GM19438 (cell line): Measurements from ENCODE around the gene SHISA7.

Experiments used
- ATAC-seq: cut with Tn5 transposase; IDR thresholded peaks from one replicate; pipeline ENCODE4 v1.9.1; 2021; ENCODE audit warnings: low read depth; ENCODE audit not compliant: unreplicated experiment

Gene SHISA7

DNA sequence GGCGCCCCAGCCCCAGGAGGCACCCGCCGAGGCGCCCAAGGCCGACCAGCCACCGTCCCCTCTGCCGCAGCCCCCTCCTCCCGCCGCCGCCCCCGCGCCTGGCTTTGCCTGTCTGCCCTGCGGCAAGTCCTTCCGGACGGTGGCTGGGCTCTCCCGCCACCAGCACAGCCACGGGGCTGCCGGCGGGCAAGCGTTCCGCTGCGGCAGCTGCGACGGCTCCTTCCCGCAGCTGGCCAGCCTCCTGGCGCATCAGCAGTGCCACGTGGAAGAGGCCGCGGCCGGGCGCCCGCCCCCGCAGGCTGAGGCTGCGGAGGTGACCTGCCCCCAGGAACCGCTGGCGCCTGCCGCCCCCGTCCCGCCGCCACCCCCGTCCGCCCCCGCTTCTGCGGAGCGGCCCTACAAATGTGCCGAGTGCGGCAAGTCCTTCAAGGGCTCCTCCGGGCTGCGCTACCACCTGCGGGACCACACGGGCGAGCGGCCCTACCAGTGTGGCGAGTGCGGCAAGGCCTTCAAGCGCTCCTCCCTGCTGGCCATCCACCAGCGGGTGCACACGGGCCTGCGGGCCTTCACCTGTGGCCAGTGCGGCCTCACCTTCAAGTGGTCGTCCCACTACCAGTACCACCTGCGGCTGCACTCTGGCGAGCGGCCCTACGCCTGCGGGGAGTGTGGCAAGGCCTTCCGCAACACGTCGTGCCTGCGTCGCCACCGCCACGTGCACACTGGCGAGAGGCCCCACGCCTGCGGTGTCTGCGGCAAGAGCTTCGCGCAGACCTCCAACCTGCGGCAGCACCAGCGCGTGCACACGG, 39.3 kb upstream of the SHISA7 start:
- no peak for ATAC-seq

GRCh38 chr19:55481794-55482155, 38.7 kb upstream of the SHISA7 start:
- ATAC-seq: no peak

- no peak for ATAC-seq
Measured at GRCh38 chr19:55481148-55481793, 38.2 kb upstream of the SHISA7 start.

GRCh38 chr19:55479451-55480230, 36.5 kb upstream of the SHISA7 start:
- ATAC-seq: no peak

DNA sequence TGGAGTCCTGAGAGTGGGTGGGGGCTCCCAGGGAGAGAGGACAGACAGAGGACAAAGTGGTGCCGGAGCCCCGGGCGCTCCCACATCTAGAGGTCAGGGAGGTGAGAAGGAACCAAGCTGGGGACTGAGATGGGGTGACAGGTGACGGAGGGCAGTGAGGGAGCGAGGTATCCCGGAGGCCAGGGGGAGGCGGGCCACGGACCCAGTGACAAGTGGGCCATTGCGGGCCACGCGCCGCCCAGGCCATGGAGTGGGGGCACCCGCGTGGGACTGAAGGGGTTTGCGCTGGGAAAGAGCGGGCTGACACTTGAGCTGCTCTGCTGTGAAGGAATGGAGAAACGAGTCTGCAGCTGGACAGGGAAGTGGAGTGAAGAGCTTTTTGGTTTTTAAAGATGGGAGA, 35.9 kb upstream of the SHISA7 start:
- no peak for ATAC-seq

GRCh38 chr19:55478364-55478763, 35.3 kb upstream of the SHISA7 start:
- ATAC-seq: no peak

DNA sequence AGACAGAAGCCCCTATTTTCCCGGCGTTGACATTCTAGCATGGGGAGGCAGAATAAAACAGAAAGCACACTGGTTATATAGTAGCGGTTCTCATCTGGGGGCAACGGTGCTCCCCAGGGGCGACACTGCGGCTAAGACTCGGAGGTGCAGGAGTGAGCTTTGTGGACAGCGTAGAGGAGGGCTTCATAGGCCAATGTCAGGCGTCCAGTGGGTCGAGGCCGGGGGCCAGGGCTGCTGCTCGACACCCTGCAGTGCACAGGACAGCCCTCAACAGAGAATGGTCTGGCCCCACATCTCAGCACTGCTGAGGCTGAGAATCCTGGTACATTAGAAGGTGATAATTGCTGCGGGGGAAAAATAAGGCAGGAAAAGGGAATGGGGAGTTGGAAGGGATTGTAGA, 34.8 kb upstream of the SHISA7 start:
- ATAC-seq: no peak

- ATAC-seq: peak; percentile 83
Measured at GRCh38 chr19:55476100-55476775, 33.1 kb upstream of the SHISA7 start, which contains the start of gene ZNF628. Gene ZNF628, plus strand, starts transcription at chr19:55476617. Its CDS starts 3,294 bp downstream, at chr19:55479911.

DNA sequence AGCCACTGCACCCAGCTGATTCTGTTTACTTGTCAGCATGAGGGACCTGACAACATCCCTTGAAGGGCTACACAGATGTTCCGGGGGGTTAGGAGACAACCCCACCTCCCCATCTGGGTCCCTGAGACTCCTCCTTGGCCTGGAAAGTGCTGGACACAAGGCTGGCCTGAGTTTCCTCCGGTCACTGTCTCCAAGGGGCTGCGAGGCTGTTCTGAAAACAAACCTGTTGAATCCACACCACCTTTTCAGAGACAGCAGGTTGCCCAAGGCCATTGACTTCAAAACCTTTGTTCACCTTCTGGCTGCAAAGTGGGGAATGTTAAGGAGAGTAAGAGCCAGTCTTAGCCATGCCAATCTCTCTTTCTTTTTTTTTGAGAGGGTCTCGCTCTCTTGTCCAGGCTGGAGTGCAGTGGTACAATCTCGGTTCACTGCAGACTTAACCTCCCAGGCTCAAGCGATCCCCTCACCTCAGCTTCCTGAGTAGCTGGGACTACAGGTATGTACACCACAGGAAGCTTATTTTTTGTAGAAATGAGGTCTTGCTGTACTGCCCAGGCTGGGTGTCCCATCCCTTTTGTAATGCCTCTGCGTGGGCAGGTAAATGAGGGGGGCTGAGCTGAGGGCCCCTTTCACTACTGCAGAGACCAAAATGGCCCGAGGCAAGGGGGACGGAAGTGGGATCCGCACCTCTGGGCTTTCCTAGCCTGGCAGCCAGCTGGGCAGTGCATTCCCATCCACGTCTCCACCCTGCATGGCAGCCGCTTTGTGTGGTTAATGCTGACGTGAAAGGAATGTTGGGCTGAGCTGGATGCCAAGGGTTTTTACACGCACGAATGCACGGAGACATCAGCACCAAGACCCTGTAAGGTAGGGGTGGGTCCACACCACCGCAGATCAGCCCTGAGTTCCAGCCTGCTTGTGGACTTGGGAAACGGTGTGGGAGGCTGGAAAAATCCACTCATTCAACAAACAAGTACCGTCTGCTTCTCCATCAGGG, 31.5 kb upstream of the SHISA7 start:
- no peak for ATAC-seq

- no peak for ATAC-seq
Measured at GRCh38 chr19:55473225-55474012, 30.3 kb upstream of the SHISA7 start.

DNA sequence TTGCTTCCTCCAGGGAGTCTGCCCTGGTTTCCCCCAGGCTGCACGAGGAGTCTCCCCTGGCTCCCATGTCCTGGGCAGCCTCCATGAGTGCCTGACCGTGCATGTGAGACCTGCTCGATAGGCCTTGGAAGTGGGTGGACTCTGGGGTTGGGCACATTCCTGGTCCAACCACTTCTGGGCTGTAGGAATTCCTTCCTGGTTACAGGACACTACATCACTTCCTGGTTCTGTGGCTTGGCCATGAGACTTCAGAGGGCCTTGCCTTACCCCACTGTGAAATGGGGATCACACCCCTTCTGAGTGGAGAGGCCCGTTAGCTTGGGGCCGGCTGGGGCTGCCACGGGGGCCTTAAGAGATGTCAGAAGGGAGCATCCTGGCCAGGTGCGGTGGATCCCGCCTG, 29.4 kb upstream of the SHISA7 start:
- ATAC-seq: no peak

GRCh38 chr19:55471266-55471665, 28.2 kb upstream of the SHISA7 start:
- ATAC-seq: no peak

- no peak for ATAC-seq
Measured at GRCh38 chr19:55468054-55468393, 24.9 kb upstream of the SHISA7 start.

- no peak for ATAC-seq
Measured at GRCh38 chr19:55467236-55468053, 24.3 kb upstream of the SHISA7 start.

DNA sequence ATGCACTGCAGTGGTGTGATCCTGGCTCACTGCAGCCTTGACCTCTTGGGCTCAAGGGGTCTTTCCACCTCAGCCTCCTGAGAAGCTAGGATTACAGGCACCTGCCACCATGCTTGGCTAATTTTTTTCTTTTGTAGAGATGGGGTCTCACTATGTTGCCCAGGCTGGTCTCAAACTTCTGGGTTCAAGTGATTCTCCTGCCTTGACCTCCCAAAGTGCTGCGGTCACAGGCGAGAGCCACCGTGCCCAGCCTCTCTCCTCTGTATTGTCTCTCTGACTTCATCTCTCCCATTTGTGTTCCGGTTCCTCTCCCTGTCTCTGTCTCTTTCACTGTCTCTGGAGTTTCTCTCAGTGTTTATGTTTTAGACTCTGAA, 23.1 kb upstream of the SHISA7 start:
- no peak for ATAC-seq

DNA sequence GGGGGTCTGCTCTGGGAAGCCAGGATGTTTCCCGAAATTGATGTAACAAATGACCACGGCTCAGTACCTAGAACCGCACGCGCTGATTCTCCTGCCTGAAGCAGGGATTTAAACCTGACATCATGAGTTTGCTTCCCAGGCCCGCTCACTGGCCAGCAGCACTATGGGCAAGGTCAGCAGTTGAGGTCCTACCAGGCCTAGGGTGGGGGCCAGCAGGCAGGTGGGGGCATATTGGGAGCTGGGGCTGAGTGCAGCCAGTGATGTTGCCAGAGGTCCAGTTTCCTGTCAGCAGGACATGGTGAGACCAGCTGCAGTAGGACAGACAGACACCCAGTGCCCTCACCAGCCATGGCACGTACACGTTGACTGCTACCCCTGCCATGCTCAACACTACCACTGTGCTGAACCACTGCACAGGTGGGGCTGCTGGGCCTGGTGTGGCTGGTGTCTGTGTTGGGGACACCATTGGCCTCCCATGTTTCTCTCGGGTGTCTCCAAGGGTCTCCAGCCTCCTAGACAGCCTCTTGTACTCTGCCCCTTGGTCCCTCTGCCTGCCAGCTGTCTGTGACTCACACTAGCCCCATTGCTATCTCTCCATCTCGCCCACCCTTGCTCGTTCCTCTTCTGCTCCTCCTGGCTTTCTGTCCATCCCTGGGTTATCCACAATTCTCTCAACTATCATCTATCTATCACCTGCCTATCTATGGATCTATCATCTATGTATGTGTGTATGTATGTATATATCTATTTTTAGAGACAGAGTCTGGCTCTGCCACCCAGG, 22.6 kb upstream of the SHISA7 start:
- ATAC-seq: no peak

DNA sequence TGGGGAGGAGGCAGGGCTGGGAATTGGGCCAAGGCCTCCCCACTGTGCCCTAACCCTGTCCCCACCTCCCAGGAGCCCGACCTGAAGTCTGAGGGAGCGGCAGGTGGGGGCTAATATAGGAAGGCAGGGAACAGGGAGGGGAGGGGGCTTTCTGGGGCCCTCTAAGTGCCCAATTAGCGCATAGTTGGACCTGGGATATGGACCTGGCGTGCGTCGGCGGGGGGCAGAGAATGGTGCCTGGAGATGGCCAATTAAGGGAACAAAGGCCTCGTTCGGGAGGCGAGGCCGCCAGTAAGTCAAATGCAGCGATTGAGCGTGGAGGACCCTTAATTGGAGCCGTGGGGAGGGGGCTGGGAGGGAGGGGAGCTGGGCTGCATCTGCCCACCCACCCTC, 21.6 kb upstream of the SHISA7 start, which contains the start of gene C19orf85:
C19orf85 (minus strand) TSS at position 90 of the 393 bp plus-strand sequence. CDS start 197 bp downstream, outside the sequence.
- ATAC-seq: no peak
